ENCODE measurements around the gene CGB8.
"Not testable (repeated sequence)": the region's sequence is repeated elsewhere in the genome, so short reads cannot be mapped to it uniquely, and the experiment has no call there.

Gene CGB8

DNA sequence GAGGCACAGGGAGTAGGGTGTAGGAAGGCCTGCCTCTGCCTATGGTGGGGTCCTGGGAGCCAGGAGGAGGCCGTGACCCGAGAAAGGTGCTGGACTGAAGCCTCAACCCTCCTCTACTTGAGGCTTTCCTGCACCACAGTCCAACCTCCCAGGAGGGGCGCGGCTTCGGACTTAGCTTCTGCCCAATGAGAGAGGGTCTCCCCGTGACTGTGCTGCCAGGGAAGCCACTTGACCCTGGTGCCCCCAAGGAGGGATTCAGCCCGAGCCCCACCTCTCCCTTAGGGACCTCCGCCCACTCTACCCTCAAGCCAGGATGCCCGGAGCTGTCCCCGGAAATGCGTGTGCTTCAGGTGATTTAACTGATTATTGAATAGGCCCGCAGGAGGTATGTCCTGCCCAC is at the start of gene CGB8:
Gene CGB8 (minus strand): TSS at position 101 of the 400 bp plus-strand sequence. CDS start 372 bp downstream, outside the sequence.
- DNase-seq (ENCODE audit: low read depth, low spot score) = not testable (repeated sequence)

GRCh38 chr19:49097453-49098288 is 48.8 kb upstream of the CGB8 start:
- peak; percentile 63 for DNase-seq (ENCODE audit: low read depth, low spot score)

DNA sequence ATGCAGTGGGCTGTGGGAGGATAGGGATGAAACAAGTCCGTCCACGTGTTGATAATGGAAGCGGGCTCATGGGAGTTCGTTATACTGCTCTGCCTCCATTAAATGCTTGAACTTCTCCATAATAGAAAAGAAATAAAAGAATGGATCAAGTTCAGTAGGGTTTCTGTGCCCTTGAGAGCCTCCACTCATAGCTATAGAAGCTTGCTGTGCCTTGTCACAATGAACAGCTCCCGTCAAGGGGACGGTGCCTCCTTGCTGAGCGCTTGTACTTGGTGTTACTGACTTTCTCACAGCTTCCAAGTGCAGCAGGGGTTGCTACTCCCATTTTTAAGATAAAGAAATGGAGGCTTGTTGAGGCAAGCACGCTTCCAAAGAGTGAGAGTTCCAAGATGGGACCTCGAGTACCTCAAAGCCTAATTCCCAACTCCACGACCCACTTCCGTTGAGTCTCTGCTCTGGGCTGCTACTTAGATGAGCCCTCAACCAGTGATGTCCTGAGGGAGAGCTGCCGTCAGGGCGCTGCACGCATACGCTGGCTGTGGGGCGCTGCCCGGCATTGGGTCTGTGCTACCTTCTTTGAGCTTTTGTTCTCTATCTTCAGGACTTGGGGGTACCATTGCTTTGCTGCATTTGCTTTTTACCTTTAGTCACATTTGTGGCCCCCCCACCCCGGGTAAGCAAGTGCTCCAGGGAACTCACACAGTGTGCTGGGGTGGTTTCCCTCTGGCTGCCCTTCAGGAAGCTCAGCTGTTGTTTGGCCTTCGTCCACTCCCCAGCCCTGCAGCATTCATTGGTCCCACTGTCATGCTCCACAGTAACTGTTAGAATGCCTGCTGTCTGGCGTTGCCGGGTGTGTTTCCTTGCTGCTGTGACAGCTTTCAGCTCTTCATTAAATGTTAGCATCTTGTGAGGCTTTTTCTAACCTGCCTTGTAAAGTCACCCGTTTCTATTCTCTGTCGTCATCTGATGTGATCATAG is 45.9 kb upstream of the CGB8 start:
- DNase-seq (ENCODE audit: low read depth, low spot score) = no peak

DNA sequence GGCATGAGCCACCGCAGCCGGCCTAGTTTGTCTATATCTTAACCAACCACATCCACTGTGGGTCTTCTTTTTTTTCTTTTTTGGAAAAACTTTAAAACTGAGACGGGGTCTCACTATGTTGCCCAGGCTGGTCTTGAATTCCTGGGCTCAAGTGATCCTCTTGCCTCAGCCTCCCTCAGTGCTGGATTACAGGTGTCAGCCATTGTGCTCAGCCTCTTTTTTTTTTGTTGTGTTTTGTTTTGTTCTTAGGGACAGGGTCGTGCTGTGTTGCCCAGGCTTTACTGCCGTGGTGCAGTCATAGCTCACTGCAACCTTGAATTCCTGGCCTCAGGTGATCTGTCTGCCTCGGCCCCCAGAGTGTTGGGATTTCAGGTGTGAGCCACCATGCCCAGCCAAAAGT is 43.8 kb upstream of the CGB8 start:
- no peak for DNase-seq (ENCODE audit: low read depth, low spot score)

DNA sequence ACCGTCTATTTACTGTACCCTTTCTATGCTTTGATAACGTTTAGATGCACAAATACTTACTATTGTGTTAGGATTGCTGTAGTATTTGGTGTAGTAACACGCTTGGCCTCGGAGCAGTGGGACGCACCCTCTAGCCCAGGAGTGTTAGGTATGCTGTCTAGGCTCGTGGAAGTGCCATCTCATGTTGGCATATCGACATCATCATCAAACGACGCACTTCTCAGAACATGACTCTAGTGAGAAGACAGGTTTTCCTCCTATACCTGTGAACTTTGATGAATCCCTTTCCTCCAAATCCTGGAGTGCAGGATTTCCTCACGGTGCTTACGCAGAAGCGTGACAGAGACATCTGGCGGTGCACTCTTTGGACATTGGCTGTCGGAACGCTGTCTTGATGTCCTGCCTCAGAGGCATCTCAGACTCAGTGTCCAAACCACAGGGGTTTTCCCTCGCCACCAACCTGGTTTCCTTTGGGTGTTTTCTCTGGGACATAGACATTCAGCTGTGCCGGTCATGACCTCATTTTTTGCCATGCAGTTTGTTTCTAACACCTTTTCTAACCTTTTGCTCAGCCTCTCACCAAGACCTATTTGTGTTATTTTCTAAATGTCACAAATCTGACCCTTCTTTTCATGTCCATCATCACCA is 42.6 kb upstream of the CGB8 start:
- no peak for DNase-seq (ENCODE audit: low read depth, low spot score)

GRCh38 chr19:49086296-49086695 is 37.4 kb upstream of the CGB8 start:
- DNase-seq (ENCODE audit: low read depth, low spot score) = no peak

GRCh38 chr19:49085868-49086232 is 36.9 kb upstream of the CGB8 start:
- no peak for DNase-seq (ENCODE audit: low read depth, low spot score)

GRCh38 chr19:49085020-49085867 is 36.3 kb upstream of the CGB8 start, which contains the start of gene SNRNP70:
Gene SNRNP70, plus strand, starts transcription at chr19:49085451. Its CDS starts 964 bp downstream, at chr19:49086415.
- DNase-seq (ENCODE audit: low read depth, low spot score) = peak; percentile 97

DNA sequence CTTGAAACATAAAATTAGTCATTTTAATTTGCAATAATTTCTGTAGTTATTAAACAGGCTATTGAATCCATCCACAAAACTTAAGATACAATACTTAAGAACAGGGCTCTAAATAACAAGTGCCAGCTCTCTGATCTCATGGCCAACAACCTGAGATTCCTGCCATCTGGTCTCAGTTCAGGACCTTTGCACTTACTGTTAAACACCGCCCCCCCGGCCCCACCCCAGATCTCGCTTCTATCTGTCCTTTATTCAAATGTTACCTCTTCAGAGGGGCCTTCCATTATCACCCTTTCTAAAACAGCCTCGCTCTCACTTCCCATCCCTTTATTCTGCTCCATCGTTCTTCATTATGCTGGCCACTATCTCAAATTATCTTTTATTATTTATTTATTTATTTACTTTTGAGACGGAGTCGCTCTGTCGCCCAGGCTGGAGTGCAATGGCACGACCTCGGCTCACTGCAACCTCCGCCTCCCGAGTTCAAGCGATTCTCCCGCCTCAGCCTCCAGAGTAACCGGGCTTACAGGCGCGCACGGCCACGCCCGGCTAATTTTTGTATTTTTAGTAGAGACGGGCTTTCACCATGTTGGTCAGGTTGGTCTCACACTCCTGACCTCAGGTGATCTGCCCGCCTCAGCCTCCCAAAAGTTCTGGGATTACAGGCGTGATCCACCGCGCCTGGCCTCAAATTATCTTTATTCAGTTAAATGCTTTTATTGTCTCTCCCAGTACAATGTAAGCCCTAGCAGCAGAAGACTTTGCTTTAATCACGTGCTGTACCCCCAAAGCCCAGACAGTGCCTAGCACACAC is 35.5 kb upstream of the CGB8 start:
- DNase-seq (ENCODE audit: low read depth, low spot score) = no peak

DNA sequence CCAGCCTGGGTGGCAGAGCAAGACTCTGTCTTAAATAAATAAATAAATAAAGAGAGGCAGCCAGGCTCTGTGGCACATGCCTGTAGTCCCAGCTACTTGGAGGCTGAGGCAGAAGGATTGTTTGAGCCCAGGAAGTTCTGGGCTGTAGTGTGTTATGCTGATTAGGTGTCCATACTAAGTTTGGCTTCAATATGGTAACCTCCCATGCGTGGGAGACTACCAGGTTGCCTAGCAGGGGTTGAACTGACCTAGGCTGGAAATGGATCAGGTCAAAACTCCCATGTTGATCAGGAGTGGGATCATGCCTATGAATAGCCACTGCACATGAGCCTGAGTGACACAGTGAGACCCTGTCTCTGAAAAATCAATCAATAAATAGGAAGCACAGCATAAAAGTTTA is 32.4 kb upstream of the CGB8 start:
- DNase-seq (ENCODE audit: low read depth, low spot score) = no peak

DNA sequence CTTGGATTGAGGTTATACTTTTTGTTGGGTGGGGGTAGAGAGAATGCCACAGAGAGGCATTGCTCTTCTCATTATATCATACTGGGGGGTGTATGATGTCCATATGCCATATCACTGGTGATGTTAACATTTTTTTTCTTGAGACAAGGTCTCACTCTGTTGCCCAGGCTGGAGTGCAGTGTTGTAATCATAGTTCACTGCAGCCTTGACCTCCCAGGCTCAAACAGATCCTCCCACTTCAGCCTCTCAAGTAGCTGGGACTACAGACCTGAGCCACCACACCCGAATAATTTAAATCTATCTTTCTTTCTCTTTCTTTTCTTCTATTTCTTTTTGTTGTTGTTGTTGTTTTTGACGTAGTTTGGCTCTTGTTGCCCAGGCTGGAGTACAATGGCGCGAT is 31.5 kb upstream of the CGB8 start:
- DNase-seq (ENCODE audit: low read depth, low spot score) = no peak

DNA sequence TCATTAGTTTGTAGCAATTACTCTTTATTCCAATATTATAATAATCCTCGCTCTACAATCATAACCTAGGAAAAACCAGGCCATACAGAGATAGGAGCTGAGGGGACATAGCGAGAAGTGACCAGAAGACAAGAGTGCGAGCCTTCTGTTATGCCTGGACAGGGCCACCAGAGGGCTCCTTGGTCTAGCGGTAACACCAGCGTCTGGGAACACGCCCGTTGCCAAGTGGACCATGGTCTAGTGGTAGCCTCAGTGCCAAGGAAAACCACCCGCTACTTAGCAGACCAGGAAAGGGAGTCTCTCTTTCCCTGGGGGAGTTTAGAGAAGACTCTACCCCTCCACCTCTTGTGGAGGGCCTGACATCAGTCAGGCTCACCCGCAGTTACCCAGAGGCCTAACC is 26.0 kb upstream of the CGB8 start:
- DNase-seq (ENCODE audit: low read depth, low spot score) = not testable (repeated sequence)

- DNase-seq (ENCODE audit: low read depth, low spot score) = no peak
Measured at GRCh38 chr19:49073514-49074378, 24.8 kb upstream of the CGB8 start.

DNA sequence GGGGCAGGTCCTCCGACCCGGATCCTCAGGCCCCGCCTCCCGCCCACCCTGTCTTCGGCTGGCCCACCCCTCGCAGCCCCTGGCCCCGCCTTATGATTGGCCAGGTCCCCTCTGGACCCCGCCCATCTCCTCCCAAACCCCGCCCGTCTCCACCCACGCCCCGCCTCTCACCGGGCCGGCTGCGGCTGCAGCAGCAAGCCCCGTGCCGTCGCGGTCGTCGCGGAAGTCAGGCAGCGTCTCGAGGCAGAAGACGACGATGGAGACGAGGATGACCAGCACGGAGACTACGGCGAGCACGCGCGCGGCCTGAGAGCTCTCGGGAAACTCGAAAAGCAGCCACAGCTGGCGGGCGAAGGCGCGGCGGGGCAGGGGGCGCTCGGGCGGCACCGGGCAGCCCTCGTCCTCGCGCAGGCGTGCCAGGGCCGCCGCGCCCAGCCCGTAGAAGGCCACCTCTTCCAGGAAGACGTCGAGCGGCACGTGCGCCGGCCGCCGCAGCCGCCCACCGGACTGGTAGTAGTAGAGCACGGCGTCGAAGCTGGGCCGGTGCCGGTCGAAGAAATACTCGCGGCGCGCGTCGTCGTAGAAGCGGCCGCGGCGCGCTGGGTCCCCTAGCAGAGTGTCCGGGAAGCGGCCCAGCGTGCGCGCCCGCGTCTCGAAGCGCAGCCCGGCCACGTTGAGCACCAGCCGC is 23.1 kb upstream of the CGB8 start:
- DNase-seq (ENCODE audit: low read depth, low spot score) = no peak

DNA sequence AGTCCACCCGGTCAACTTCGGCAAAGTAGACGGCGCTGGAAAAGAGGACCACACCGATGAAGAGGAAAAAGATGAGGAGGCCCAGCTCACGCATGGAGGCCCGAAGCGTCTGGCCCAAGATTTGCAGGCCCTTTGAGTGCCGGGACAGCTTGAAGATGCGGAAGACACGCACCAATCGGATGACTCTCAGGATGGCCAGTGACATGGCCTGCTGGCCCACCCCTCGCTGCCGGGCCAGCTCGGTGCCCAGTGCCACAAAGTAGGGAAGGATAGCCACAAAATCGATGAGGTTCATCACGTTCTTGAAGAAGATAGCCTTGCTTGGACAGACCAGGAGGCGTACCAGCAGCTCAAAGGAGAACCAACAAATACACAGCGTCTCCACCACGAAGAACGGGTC is 21.5 kb upstream of the CGB8 start:
- DNase-seq (ENCODE audit: low read depth, low spot score) = no peak

DNA sequence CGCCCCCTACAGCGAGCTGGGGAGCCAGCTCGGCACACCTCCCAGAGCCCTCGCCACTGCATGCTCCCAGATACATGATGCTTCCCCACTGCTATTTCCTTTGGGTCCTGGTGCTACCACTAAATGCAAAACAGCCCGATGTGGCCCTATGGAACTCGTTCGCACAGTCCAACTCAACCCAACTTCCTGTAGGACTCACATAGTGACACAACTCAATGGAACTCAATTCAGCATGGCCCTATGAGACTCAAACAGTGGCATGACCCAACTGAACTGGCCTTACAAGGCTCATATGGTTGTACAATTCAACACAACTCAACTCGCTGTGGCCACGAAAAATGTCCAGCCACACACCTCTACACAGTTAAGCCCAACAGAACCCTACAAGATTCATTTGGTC is 20.1 kb upstream of the CGB8 start:
- no peak for DNase-seq (ENCODE audit: low read depth, low spot score)

GRCh38 chr19:49067554-49067953 is 18.6 kb upstream of the CGB8 start:
- DNase-seq (ENCODE audit: low read depth, low spot score) = no peak

DNA sequence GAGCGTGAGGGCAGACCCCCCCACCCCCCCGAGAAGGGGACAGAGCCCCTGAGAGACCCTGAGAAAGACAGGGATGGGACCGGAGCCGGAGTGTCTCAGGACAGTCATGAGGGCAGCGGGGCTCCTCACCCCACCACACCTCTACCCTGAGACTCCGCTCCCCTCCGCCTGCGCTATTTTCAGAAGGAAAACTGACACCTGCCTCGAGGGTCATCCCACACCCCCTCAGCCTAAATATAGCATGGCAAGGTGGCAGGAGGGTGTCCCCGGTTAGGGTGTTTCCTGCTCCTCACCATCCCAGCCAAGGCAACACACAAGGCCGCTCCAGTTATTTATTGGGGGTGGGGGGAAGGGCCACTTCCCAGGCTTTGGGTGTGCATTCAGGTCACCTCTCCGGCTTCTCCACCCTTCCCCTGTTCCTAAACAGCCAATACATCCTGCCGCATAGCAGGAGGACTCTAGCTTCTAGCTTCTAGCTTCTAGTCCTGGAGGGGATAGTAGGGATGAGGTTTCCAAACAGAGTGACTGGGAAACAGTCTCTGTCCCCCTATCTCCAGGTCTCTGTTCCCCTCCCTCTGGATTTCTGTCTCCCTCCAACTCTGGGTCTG is 17.1 kb upstream of the CGB8 start:
- DNase-seq (ENCODE audit: low read depth, low spot score) = no peak

Measured in activated CD4-positive, CD25-positive, alpha-beta regulatory T cell treated with anti-CD3 and anti-CD28 coated beads, Interleukin-2, amount 50 U/mL, for 16 hours (primary cell).